GM18868 (cell line): ENCODE data around the gene SLC44A4.
"Not testable (repeated sequence)": the region's sequence is repeated elsewhere in the genome, so short reads cannot be mapped to it uniquely, and the experiment has no call there.

Source experiments
- ATAC-seq: cut with Tn5 transposase; IDR thresholded peaks from one replicate; pipeline ENCODE4 v1.9.1; 2021; ENCODE audit warnings: mild to moderate bottlenecking, moderate library complexity; ENCODE audit not compliant: unreplicated experiment

SLC44A4 gene

DNA sequence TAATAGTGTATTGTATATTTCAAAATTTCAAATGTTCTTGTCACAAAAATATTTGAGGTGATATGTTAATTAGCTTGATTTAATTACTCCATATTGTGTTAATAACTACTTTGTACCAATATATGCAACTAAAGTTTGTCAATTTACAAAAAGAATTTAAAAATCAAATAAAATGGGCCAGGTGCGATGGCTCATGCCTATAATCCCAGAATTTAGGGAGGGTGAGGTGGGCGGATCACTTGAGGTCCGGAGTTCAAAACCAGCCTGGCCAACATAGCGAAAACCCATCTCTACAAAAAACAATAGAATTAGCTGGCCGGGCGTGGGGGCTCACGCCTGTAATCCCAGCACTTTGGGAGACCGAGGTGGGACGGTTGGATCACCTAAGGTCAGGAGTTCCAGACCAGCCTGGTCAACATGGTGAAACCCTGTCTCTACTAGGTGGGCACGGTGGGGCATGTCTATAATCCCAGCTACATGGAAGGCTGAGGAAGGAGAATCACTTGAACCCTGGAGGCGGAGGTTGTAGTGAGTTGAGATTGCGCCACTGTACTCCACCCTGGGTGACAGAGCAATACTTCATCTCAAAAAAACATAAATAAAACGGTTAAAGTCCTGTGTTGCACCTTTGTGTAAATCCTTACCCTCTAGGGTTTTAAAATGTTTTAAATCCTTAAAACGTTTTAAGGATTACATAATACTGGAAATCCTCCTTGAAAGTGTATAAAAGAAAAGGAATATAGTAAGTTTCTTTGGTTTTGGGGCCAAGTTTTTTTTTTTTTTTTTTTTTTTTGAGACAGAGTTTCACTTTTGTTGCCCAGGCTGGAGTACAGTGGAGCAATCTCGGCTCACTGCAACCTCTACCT, 47.2 kb downstream of the SLC44A4 start:
- no peak for ATAC-seq

DNA sequence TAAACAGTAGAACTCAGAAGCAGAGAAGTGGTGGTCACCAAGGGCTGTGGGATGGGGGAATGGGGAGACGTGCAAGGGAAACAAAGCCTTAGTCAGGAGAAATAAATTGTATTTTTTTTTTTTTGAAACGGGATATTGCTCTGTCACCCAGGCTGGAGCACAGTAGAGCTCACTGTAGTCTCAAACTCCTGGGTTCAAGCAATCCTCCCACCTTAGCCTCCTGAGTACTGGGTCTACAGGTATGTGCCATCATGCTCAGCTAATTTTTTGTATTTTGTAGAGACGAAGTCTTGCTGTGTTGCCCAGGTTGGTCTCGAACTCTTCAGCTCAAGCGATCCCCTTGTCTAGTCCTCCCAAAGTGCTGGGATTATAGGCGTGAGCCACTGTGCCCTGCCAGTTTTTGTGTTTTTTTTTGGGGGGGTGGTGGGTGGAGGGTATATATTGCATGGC, 47.9 kb downstream of the SLC44A4 start:
- ATAC-seq = no peak

DNA sequence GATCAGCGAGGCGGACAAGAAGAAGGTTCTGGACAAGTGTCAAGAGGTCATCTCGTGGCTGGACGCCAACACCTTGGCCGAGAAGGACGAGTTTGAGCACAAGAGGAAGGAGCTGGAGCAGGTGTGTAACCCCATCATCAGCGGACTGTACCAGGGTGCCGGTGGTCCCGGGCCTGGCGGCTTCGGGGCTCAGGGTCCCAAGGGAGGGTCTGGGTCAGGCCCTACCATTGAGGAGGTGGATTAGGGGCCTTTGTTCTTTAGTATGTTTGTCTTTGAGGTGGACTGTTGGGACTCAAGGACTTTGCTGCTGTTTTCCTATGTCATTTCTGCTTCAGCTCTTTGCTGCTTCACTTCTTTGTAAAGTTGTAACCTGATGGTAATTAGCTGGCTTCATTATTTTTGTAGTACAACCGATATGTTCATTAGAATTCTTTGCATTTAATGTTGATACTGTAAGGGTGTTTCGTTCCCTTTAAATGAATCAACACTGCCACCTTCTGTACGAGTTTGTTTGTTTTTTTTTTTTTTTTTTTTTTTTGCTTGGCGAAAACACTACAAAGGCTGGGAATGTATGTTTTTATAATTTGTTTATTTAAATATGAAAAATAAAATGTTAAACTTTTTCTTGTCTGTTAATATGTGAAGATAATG, 49.0 kb downstream of the SLC44A4 start:
- no peak for ATAC-seq

DNA sequence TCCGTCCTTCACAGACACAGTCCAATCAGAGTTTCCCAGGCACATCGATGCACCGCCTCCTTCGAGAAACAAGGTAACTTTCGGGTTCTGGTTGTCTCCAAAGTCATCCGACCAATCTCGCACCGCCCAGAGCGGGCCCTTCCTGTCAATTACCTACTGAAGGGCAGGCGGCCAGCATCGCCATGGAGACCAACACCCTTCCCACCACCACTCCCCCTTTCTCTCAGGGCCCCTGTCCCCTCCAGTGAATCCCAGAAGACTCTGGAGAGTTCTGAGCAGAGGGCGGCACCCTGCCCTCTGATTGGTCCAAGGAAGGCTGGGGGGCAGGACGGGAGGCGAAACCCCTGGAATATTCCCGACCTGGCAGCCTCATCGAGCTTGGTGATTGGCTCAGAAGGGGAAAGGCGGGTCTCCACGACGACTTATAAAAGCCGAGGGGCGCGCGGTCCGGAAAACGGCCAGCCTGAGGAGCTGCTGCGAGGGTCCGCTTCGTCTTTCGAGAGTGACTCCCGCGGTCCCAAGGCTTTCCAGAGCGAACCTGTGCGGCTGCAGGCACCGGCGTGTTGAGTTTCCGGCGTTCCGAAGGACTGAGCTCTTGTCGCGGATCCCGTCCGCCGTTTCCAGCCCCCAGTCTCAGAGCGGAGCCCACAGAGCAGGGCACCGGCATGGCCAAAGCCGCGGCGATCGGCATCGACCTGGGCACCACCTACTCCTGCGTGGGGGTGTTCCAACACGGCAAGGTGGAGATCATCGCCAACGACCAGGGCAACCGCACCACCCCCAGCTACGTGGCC, 51.3 kb downstream of the SLC44A4 start, which contains the start of gene HSPA1B:
Gene HSPA1B, plus strand, starts transcription at position 453 of the 794 bp plus-strand sequence. Its CDS starts 213 bp downstream, at position 666.
- ATAC-seq = peak; percentile 69

DNA sequence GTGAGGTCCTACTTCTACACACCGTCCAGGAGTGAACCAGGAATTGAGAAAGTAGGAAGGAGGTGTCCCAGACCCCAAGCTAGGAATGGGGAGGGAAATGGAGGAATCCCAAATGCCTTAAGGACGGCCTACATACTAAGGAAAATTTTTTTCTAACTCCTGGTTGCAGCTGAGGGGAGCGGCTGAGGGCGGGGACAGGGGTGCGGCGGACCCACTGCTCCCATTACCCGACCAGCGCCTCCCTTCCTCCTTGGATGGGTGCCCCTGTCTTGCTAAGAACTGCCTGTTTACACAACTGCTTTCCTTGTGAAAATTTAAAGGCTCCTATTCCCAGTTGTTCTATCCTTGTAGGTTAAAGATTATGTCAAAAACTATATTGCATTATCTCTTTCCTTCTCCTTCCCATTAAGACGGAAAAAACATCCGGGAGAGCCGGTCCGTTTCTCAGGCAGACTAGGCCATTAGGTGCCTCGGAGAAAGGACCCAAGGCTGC, 52.0 kb downstream of the SLC44A4 start:
- ATAC-seq = no peak

DNA sequence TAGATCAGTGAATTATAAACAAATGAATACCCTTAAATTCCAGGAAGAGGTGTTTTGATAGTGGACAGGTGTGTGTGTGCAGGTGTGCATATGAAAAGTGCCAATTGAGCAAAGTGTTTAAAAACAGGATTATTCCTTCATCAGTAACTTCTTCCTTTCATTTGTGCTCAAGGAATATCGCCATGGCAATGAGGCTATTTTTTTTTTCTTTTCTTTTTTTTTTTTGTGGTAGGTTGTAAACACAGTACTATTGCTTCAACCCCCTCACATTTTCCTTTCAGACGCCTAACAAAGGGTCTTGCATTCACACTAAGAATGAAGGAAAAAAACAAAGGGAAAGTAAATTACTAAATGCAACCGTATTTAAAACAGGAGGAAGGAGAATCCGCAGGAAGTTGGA, 53.2 kb downstream of the SLC44A4 start:
- ATAC-seq = no peak

DNA sequence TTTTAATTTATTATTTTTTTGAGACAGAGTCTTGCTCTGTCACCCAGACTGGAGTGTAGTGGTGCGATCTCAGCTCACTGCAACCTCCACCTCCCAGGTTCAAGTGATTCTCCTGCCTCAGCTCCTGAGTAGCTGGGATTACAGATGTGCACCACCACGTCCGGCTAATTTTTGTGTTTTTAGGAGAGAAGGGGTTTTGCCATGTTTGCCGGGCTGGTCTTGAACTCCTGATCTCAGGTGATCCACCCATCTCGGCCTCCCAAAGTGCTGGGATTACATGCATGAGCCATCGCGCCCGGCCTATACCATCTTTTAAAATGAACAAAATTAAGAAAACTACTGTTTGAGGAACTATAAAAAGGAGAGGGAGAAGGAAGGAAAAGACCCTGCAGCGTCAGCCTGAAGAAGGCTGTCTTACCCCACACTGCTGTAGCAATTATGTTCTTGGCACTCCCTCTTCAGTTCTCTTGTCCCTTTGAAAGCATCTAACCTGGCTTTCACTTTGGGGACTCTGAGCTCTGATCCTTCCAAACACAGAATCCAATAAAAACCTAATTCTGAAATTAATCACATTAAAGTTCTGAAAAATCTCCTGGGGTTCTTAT, 55.1 kb downstream of the SLC44A4 start:
- ATAC-seq = not testable (repeated sequence)

DNA sequence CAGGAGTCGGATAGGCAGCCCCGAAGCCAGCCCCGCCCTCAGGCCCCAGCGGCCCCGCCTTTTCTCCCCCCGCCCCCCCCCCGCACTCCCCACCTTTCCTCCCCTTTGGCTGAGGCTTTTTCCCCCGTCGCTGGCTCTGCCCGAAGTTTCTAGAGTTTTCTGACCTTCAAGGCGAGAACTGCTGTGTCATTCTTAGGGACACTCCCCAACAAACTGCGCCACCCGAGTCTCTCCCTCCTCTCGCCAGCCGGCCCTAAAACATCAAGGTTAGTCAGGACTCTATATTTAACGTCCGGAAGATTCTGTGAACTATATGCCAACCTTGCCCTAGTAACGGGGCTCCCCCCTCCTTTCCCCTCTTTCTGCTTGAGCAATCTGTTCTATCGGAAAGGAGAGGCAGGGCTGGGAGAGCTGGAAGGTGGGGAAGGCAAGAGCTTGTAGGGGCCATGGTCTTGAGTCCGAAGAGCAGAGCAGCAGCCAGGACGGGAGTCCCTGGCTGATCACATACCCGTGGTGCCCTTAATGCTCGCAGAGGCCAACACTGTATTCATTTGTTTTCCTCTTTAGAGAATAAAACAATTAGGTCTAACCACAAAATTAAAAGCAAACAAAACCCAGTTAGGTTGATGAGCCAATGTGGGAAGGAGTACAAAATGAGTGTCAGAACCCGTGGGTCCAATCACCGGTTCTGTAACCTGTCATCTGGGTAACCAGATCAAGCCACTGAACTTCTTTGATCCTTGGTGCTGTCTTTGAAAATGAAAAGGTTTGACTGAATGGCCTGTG, 56.6 kb downstream of the SLC44A4 start:
- peak; percentile 46 for ATAC-seq

DNA sequence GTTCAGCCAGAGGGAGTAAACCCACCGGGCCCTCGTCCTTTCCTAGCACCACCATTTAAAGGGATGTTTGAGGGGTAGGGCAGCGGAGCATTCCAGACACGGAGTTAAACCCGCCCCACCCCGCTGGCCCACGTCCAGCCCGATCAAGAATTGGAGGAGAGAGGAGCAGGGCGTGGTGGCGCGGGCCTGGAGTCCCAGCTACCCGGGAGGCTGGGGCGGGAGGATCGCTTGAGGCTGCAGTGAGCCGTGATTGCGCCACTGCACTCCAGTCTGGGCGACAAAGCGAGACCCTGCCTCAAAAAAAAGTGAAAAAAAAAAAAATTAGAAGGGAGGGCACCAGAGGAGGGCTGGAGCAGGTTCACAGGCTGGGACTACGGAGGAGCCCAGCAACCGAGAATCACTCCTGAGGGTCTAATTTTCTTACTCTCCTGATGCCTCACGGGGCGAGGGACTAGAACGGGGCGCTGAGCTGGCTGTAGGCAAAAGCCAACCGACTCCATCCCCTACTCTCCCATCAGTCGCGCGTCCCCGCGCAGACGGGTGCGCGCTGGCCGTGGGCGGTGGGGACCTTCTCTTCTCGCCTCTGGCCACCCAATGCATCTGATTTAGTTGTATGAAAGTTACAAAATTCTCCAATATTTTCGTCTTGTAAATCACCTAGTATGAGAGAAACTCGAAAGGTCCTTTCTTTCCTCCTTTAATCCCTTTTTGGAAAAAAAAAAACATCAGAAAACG, 57.3 kb downstream of the SLC44A4 start:
- peak; percentile 43 for ATAC-seq

DNA sequence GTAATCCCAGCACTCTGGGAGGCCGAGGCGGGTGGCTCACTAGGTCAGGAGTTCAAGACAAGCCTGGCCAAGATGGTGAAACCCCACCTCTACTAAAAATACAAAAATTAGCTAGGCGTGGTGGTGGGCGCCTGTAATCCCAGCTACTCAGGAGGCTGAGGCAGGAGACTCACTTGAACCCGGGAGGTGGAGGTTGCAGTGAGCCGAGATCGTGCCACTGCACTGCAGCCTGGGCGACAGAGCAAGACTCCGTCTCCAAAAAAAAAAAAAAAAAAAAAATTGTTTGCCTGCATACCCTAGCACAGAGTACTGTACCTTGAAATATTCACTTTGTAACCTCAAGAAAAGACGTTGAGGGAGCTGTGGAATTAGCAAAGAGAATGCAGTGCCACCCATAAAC, 58.4 kb downstream of the SLC44A4 start:
- ATAC-seq = not testable (repeated sequence)

DNA sequence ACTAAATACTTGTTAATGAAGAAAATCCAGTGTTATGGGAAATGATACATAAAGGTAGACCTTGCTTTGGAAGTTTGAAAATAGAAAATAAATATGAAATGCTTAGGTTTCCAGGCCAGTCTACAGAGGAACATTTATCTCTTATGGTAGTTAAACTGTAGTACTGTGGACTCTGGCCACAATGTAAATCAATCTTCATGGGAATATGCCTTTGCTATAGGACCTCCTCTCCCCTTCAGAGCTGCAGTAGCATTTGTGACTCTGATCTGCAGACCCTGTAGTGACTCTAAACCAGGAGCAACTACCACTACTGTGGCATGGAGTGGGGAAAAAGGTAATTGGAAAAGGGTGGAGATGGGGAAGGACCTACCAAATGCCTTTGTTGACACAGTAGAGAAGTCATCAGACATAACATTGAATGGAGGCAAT, 58.9 kb downstream of the SLC44A4 start:
- no peak for ATAC-seq

DNA sequence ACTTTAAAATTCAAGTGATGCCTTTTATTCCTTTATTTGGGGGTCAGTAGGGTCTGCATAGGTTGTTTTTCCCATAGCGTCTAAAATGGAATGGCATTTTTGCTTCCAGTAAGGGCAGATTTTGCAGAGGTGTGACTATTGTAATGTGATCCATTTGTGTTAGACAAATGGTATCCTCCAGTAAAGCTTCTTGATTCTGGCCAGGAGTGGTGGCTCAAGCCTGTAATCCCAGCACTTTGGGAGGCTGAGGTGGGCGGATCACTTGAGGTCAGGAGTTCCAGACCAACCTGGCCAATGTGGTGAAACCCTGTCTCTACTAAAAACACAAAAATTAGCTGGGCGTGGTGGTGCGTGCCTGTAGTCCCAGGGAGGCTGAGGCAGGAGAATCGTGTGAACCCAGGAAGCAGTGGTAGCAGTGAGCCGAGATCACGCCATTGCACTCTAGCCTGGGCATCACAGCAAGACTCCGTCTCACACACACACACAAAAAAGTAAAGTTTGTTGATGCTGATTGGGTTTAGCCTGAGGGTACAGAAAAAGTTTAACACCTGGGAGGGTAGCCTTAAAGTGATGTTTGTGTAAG, 60.8 kb downstream of the SLC44A4 start:
- ATAC-seq = not testable (repeated sequence)

DNA sequence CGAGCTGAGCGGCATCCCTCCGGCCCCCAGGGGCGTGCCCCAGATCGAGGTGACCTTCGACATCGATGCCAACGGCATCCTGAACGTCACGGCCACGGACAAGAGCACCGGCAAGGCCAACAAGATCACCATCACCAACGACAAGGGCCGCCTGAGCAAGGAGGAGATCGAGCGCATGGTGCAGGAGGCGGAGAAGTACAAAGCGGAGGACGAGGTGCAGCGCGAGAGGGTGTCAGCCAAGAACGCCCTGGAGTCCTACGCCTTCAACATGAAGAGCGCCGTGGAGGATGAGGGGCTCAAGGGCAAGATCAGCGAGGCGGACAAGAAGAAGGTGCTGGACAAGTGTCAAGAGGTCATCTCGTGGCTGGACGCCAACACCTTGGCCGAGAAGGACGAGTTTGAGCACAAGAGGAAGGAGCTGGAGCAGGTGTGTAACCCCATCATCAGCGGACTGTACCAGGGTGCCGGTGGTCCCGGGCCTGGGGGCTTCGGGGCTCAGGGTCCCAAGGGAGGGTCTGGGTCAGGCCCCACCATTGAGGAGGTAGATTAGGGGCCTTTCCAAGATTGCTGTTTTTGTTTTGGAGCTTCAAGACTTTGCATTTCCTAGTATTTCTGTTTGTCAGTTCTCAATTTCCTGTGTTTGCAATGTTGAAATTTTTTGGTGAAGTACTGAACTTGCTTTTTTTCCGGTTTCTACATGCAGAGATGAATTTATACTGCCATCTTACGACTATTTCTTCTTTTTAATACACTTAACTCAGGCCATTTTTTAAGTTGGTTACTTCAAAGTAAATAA, 61.5 kb downstream of the SLC44A4 start:
- ATAC-seq = not testable (repeated sequence)

DNA sequence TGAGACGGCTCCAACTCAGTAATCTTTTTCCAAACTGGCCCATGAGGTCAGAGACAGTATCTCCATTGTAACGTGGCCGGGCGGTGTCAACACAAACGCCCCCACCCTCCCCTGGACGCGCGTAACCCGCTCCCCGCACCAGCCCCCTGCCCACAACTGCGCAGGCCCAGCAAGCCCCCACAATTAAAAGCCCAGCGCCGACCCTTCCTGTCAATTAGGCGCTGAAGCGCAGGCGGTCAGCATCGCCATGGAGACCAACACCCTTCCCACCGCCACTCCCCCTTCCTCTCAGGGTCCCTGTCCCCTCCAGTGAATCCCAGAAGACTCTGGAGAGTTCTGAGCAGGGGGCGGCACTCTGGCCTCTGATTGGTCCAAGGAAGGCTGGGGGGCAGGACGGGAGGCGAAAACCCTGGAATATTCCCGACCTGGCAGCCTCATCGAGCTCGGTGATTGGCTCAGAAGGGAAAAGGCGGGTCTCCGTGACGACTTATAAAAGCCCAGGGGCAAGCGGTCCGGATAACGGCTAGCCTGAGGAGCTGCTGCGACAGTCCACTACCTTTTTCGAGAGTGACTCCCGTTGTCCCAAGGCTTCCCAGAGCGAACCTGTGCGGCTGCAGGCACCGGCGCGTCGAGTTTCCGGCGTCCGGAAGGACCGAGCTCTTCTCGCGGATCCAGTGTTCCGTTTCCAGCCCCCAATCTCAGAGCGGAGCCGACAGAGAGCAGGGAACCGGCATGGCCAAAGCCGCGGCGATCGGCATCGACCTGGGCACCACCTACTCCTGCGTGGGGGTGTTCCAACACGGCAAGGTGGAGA, 63.6 kb downstream of the SLC44A4 start, which contains the start of the genes HSPA1A and HSPA1L:
Gene HSPA1A, plus strand, starts transcription at position 519 of the 814 bp plus-strand sequence. Its CDS starts 214 bp downstream, at position 733.
Gene HSPA1L, minus strand, starts transcription at position 259 of the 814 bp plus-strand sequence. CDS start 3,311 bp downstream, outside the sequence.
- ATAC-seq = peak; percentile 33

DNA sequence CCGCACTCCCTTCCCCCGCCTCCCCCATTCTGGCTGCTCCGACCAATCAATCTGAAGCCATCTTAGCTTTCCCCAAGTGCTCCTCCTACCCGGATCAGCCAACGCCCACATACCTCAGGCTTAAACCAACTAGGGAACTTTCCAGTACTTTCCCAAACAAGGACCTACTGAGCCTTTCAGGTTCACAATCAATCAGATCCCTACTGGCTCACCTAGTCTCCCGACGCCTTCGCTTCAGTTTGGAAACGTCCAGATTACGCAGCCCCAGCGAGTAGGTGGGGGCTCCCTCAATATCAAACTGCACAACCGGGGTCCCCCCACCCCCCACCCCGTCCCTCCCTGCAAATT, 64.1 kb downstream of the SLC44A4 start:
- ATAC-seq = peak; percentile 50

DNA sequence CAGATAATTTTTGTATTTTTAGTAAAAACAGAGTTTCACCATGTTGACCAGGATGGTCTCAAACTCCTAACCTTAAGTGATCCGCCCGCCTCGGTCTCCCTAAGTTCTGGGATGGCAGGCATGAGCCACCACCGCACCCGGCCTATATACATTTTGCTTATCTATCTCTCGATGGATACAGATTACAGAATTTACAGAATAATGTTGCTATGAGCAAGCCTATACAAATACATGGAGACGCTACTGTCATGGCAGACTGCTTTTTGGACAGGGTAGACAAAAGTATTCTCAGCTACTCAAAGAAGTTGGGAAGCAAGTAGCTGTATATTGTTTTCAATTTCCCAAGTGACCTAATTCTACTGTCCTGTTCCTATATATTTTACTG, 65.3 kb downstream of the SLC44A4 start:
- no peak for ATAC-seq
